Pulmonary artery endothelial cell (primary cell): ENCODE measurements around the gene HYI. TPM values are rescaled to one million over a fixed set of nuclear protein-coding genes. Genes with fewer than 3 reads are reported as not detected.
"Not testable (repeated sequence)": the region's sequence is repeated elsewhere in the genome, so short reads cannot be mapped to it uniquely, and the experiment has no call there.

Source experiments
- DNase-seq: peaks from one replicate; pipeline ENCODE4 v3.0.0-alpha.2; 2011; ENCODE audit warnings: low read depth, low spot score
- total RNA-seq: library from RNA; depleted of rRNA; stranded (reverse); fragments of >200 nt; gene quantifications from 2 replicates; pipeline ENCODE4 v1.2.3, GENCODE V29; 2014

Gene HYI
- total RNA-seq, 1 donor from 2014 or later, result 149 TPM

GRCh38 chr1:43464681-43465504, 11.2 kb upstream of the HYI start:
- DNase-seq, result no peak

DNA sequence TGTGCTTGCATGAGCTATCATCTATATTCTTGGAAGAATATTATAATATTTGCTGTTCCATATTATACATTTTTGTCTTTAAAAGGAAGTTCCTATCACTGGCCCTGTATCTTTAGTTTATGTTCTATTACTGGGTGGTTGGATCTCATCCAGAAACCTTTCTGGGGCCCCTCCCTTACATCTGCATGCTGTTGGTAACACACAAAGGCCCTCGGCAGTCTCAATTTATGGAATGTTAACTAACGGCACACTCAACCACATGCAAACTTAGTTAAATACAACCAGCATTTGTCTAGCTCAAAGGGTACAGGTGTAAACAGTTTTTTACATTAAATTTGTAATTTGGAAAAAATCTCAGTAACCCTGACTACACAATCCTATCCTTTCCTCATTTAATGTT, 9.7 kb upstream of the HYI start:
- DNase-seq, result no peak

DNA sequence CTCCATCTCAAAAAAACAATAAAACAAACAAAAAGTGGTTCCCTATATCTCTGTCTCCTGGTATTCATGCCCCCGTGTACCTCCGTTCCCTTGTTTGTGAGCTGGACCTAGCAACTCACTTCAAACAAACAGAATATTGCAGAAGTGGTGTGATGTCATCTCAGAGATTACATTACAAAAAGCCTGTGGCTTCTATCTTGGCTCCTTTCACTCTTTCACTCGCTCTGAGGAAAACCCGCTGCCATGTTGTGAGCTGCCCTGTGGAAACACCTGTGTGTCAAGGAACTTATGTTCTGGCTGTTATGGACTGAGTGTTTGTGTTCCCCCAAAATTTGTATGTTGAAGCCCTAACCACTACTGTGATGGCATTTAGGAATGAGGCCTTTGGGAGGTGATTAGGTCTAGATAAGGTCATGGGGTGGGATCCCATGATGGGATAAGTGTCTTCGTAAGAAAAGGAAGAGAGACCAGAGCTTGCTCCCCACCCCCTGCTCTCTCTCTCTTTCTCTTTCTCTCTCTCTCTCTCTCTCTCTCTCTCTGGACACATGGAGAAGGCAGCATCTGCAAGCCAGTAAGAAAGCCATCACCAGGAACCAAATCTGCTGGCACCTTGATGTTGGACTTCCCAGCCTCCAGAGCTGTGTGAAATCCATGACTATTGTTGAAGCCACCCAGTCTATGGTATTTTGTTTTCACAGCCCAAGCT, 7.4 kb upstream of the HYI start:
- DNase-seq, result no peak

- DNase-seq, result not testable (repeated sequence)
These were observed 4.6 kb upstream of the HYI start for GRCh38 chr1:43458379-43458778.

DNA sequence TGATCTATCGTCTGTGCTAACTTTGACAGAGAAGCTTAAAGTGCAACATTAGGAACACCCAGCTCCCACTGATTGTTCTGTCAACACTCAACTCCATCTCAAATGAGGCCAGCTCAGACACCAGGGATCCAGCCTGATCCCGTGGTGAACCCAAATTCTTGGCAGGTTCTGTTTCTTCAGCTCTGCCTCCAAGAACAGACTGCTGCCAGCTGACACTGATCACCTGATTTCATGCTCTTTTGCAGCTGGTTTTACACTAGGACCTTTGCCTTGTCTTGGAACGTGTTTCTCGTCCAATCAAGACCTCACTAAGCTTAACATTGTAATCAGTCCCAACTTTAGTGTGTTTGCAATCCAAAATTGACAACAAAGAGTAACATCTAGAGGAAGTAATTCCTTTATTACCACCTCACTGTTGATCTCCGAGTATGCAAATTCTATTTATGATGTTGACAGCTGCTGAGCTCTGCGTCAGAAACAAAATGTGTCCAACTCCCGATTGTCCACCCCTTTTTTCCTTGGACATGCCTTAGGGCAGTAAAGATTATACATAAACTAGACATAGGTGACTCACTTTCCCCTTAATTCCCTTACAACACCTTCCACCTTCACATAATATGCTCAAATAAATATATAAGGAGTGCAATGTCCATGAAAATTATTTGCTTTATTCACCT, 1.6 kb upstream of the HYI start:
- DNase-seq, result no peak

DNA sequence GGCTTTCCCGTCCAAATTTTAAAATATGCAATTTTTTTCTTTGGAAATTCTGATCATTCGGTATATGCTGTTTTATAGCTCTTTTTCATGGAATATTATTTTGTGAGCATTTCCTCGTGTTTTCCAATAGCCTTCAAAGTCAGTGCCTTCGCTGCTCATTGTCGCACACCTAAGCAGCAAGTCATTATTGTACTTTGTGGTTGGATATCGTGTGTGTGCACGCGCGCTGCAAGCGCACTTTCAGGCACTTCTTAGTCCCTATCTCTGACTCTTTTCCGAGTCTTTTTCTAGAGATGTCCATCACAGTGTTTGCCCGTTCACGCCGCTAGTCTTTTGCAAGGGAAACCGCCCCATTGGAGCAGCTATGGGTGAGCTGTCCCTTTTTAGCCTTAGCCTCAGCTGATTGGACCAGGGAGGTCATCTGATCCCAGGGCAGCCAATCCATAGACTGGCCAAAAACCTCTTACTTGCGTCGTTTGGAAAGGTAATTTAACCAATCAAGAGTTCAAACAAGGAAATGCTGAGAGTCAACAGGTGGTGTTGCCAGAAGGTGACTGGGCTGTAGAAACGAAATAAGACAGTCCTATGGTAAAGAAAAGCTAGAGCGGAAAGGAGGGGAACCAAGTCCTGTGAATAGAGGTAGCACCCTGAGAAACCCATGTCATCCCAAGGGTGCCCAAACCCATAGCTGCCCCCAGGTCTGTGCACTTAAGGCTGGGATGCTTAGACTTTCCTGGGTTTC, 710 bp upstream of the HYI start:
- DNase-seq, result peak; percentile 59

DNA sequence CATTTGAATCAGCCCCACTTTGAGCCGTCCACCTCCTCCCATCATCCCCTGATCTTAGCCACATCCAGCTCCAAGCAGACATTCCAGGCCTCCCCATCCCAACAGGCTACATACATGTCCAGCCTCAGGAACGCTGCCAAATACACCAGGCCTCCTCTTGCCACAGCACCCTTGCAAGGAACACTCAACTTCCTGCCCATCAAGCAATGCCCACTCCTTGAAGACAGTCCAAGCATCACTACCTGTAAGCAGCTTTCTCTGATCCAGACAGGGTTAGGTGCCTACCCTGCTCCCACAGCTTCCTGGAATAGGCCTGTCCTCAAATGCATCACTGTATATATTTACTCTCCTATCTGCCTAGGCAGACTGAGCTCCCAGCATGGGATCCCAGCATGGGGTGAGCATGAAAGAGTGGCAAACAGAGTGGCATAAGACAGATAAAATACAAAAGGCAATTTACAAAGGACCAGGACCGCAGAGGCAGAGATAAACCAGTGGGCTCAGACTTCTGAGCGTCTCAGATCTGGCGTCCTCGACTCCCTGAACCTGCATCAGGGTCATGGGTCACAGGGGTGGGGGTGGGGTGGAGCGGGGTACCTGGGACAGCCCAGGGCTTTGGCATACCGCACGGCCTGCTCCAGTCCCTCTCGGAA, 816 bp downstream of the HYI start:
- DNase-seq, result no peak

DNA sequence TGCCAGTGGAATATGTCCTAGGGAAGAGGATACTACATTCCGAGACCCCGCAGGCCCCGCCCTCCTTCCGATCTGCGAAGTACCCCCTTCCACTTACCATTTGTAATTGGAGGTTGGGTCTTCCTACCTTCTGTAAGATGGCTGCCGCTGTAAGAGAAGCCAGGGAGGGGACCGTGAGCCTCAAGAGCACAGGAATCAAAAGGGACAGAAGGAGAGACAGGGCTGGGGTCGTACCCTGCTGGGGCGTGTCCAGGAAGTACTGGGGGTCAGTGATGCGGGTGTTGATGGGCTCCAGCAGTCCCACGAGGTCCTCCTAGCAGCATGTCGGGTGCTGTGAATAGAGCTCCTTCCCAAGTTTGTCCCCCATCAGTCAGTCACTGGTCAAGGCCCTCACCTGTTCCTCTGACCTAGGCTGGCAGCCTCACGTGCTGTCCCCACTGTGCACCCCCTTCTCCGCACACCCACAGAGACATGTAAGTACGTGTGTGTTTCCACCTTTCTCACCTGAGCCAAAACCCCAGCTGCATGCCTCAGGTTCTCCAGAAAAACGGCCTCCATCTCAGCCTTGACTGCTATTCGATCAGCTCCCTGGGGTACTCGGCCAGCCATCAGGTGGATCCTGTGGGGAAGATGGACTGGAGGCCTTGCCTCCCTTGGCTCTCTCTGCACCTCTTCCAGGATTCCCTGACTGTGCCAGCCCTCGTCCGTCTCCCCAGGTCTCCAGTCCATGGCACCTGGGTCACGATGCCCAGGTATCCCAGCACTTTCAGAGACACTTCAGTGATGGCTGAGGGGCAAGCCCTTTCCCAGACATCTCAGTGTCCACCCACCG, 1.8 kb downstream of the HYI start:
- DNase-seq, result no peak

DNA sequence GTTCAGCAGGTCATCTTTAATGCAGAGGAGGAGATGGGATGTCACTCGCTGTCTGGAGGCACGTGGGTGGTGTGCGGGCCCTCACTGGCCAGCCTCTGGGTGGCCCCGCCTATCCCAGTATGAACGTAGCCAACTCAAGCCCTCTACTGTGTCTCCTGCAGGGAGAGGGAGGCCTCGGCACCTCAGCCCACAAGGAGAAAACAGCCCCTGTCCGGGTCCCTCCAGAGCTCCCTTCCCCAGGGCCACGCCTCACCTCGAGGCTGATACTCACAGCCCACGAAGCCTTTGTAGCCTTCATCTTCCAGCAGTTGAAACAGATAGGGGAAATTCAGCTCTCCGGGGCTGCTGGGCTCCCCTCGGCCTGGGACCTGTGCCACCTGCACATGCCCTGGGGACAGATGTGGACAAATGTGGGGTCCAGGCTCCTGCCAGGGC, 2.6 kb downstream of the HYI start:
- no peak for DNase-seq

DNA sequence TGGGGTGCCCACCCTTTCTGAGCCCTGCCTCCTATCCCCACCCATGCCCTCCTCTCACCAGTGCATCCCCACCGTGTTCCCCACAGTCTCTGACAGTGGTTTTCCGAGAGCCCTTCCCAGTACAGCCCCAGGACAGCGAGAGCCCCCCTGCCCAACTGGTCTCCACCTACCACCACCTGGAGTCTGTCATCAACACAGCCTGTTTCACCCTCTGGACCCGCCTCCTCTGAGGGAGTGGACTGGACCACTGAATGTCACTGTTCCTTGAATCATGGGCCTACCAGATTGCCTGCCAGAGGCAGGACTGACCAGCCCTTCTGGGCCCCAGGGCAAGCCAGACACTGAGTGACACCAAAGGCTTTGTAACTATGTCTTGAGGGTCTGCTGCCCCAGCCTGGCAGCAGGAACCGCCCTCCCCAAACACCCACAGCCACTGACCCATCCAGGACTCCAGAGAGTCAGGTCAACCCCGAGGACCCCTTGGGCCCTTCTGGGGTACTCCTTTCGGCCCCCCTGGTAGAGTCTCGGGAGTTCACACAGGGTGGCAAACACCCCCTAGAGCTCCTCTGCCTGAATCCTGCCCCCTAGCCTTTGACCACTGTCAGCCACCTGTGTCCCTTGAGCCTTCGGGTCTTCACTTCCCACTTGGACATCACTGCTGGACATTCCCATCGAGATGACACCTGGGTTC, 3.3 kb downstream of the HYI start:
- no peak for DNase-seq

GRCh38 chr1:43449708-43450069, 4.0 kb downstream of the HYI start:
- DNase-seq, result no peak

GRCh38 chr1:43448955-43449707, 4.6 kb downstream of the HYI start:
- no peak for DNase-seq

DNA sequence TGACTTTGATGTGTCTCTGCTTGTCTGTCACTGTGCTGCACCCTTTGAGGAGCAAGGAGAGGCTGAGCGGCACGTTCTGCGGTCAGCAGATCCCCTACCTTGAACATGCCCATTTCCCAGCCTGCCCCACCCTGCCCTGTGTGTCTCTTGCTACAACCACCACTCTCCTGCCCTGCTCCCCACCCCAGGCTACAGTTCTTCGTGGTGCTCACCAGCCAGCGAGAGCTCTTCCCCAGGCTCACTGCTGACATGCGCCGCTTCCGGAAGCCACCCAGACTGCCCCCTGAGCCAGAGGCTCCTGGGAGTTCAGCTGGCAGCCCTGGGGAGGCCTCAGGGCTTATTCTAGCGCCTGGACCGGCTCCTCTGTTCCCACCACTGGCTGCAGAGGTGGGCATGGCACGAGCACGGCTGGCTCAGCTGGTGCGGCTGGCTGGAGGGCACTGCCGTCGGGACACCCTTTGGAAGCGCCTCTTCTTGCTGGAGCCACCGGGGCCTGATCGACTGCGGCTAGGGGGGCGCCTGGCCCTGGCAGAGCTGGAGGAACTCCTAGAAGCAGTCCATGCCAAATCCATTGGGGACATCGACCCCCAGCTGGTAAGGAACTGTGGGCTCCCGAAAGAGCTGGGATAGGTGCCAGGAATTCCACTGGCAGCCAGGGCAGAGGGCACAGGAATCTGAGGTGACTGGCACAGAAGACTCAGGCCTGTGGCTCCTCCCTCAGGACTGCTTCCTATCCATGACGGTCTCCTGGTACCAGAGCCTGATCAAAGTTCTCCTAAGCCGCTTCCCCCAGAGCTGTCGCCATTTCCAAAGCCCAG, 5.6 kb downstream of the HYI start:
- no peak for DNase-seq

DNA sequence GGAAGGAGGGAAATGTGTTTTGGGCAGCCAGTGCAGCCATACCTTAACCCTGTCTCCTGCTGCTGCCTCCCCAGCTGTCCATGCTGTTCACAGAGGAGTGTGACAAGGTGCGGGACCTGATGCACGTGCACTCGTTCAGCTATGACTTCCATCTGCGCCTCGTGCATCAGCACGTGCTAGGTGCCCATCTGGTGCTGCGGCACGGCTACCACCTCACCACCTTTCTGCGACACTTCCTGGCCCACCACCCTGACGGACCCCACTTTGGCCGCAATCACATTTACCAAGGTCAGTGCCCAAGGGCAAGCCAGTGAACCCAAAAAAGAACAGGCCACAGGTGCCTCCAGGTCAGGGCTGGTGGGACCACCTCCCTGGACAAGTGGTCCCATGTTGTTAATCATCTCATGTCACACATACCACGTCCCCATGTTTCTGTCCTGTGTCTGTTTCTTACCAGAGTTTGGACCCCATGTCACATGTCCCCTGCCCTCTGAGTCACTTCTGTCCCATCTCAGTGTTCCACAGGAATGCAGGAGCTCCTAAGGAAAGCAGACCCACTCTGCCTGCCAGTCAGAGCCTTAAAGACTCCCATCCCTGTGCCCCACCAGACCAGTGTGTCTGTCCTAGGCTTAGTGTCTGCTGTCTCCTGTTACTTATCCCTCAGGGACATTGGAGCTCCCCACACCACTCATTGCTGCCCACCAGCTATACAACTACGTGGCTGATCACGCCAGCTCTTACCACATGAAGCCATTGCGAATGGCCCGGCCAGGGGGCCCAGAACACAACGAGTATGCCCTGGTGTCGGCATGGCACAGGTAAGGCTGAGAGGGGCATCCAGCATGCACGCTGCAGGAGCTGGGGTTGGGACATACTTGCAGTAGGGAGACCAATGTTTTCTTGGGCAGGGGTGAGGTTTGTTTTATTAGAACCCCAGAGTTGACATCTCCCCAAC, 6.6 kb downstream of the HYI start:
- no peak for DNase-seq

DNA sequence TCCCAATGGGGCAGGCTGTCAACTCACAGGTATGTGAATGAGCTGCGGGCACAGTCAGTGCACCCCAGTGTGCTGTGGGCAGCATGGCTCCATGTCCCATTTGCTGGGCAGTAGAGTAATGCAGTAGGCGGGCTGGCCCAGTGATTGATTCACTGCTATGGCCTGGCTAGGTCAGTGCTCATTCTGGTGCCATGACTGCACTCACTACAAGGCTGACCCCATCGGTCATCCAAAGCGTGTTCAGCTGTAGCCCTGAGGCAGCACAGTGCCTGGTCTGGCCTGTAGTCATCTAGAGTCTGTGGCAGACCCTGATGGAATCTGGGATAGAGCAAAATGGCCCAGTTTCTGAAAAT, 7.4 kb downstream of the HYI start:
- DNase-seq, result no peak

DNA sequence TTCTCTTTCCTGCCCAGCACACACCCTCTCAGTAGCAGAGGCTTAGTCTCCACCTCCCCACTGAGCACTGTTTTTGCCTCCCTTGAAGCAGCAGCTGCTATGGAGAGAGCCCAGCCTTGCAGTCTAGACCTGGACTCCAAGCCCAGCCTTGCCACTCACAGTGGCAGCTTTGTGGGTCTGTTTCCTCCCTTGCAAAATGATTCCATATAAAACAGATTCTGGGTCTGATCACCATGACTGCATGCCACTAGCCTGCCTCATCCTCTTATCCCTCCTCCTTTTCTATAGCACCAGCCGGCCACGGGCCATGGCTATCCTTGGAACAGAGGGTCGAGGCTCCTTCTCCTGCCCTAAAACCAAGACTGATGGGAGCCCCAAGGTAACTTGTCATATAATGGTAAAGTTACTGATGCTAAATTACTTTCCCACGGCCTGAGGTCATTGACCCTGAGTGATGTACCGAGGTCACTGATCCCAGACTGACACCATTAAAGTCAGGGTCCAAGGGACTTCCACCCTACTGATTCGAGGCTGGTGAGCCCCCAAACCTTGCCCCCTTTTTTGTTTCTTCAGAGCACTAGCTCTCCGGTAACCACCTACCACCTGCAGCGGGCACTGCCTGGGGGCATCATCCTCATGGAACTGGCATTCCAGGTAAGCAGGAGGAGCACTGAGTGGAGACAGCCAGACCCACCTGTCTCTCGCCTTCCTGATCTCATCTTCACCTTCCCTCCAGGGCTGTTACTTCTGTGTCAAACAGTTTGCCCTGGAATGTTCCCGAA, 7.9 kb downstream of the HYI start:
- DNase-seq, result no peak
